ENCODE measurements around the gene SYT12. TPM values are rescaled to one million over a fixed set of nuclear protein-coding genes. Genes with fewer than 3 reads are reported as not detected.

Gene SYT12
- total and polyA plus RNA-seq, 2 donors (not counting 3 experiments of a cell fraction or from before 2014, with no cell fraction given): not detected

DNA sequence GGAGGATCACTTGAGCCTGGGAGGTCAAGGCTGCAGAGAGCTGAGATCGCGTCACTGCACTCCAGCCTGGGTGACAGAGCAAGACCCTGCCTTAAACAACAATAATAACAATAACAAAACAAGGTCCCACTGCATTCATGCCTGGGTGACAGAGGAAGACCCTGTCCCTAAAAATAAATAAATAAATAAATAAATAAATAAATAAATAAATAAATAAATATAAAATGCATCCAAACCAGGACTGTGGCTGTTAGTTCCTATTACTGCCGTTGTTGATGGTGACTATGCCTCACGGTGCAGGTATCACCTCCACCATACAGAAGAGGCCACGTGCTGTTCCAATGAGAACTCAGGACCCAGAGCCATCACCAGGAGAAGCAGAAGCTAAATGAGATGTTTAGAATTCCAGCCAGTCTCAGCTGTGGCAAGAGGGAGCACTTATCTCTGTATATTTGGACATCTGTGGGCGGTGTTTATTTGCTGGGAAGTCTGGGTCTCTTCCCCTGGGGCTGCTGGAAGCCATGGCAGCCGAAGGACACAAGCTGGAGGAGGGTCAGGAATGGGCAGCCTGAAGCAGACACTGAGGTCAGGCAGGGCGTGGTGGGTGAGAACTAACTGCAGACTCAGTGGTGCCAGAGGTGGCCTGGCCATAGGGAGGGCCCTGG lies 26.2 kb upstream of the SYT12 start:
- ChIA-PET POLR2A (no interaction called here), CTCF (interaction anchor here (1.4 to 1.8 kb wide), 2 partner anchors 20 to 25 kb away, joined by 3 to 5 read pairs; no protein-coding TSS in a partner anchor)
- Histone ChIP-seq H3K79me2 (ENCODE audit: control insufficient read depth, insufficient read depth, low read length) (no peaks in the 10 kb centered on the region), H4K20me1 (replicated peaks; ENCODE audit: control insufficient read depth, extremely low read depth, insufficient read depth, low read length) (no peaks in the 10 kb centered on the region), H3K4me3 (replicated peaks in 1 of 3; ENCODE audit: insufficient read depth in 1 of 3, low read depth in 1 of 3, low read length in 3 of 3) (no peak overlapping the region), H3K4me2 (ENCODE audit: insufficient read depth, low read length) (no peak overlapping the region), H3K9ac (replicated peaks; ENCODE audit: extremely low read depth, insufficient read depth, low read length) (no peak overlapping the region), H3K4me1 (ENCODE audit: control insufficient read depth, extremely low read depth, insufficient read depth, low read length) (no peaks in the 10 kb centered on the region), H2AFZ (ENCODE audit: low read depth, low read length) (no peak overlapping the region), H3K9me1 (replicated peaks; ENCODE audit: control insufficient read depth, extremely low read depth, insufficient read depth, low read length) (no peaks in the 10 kb centered on the region), H3K27ac (ENCODE audit: insufficient read depth, low read depth, low read length) (no peak overlapping the region), H3K9me3 (replicated peaks; ENCODE audit: control insufficient read depth, insufficient read depth, low read length) (no peaks in the 10 kb centered on the region), H3K36me3 (ENCODE audit: control insufficient read depth in 2 of 2, extremely low read depth in 1 of 2, insufficient read depth in 2 of 2, low read length in 2 of 2) (no peaks in the 10 kb centered on the region), H3K27me3 (ENCODE audit: control insufficient read depth in 2 of 2, insufficient read depth in 2 of 2, low read length in 2 of 2) (peaks cover 2% of the 10 kb centered on the region in 2 experiments)
- no peak for FAIRE-seq
- intact Hi-C loops (cut with micrococcal nuclease): no loop called here
- no peak for DNase-seq (ENCODE audit: low read depth, low spot score)
- dilution Hi-C loops (cut with MboI; ENCODE audit: extremely low pct_ligation_motif_present, low sequenced_read_pairs): no loop called here
- BruUV-seq (replicated peaks): no TSS peak
- TF ChIP-seq GATA2 (IDR thresholded peaks at IDR 0.05; ENCODE audit: insufficient read depth, insufficient read length, low read depth, low read length): no peak
- no peak for TF ChIP-seq POLR2A (IDR thresholded peaks at IDR 0.05; ENCODE audit: low read depth, low read length)
- TF ChIP-seq JUN (IDR thresholded peaks at IDR 0.05; ENCODE audit: borderline replicate concordance, insufficient read depth, insufficient read length, low read depth): no peak
- TF ChIP-seq EZH2 (IDR thresholded peaks at IDR 0.05; ENCODE audit: borderline replicate concordance, low read depth, low read length, severe bottlenecking): no peak
- no peak for TF ChIP-seq MYC (IDR thresholded peaks at IDR 0.05; ENCODE audit: low read depth, low read length)
- TF ChIP-seq FOS (IDR thresholded peaks at IDR 0.05; ENCODE audit: borderline replicate concordance, insufficient read depth, low read length): no peak
- TF ChIP-seq, protein P1, sequence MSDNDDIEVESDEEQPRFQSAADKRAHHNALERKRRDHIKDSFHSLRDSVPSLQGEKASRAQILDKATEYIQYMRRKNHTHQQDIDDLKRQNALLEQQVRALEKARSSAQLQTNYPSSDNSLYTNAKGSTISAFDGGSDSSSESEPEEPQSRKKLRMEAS (IDR thresholded peaks at IDR 0.05; ENCODE audit: insufficient read depth, insufficient read length): no peak
- TF ChIP-seq POLR2AphosphoS5 (IDR thresholded peaks at IDR 0.05; ENCODE audit: insufficient read depth, low read depth, low read length): no peak
- TF ChIP-seq, protein P2, sequence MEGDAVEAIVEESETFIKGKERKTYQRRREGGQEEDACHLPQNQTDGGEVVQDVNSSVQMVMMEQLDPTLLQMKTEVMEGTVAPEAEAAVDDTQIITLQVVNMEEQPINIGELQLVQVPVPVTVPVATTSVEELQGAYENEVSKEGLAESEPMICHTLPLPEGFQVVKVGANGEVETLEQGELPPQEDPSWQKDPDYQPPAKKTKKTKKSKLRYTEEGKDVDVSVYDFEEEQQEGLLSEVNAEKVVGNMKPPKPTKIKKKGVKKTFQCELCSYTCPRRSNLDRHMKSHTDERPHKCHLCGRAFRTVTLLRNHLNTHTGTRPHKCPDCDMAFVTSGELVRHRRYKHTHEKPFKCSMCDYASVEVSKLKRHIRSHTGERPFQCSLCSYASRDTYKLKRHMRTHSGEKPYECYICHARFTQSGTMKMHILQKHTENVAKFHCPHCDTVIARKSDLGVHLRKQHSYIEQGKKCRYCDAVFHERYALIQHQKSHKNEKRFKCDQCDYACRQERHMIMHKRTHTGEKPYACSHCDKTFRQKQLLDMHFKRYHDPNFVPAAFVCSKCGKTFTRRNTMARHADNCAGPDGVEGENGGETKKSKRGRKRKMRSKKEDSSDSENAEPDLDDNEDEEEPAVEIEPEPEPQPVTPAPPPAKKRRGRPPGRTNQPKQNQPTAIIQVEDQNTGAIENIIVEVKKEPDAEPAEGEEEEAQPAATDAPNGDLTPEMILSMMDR (IDR thresholded peaks at IDR 0.05; ENCODE audit: extremely low read depth in 1 of 2, insufficient read depth in 1 of 2, low read depth in 1 of 2, low read length in 2 of 2): no peak
